HCT116 (cell line): ENCODE results near the gene IZUMO1. TPM values are rescaled to one million over a fixed set of nuclear protein-coding genes. Genes with fewer than 3 reads are reported as not detected.

Experiments
- ATAC-seq: fragments of 200-7000 bp; cut with Tn5 transposase; 2 replicates; pipeline ENCODE4 v1.9.1; 2020; ENCODE audit warnings: mild to moderate bottlenecking, moderate library complexity
- BruUV-seq: library from RNA; stranded (reverse); fragments of 400-500 nt; replicated peaks from 2 replicates; lab custom pipeline; 2021; lab: Mats Ljungman, UMichigan
- CTCF ChIA-PET: fragments of 300-600 bp; sonication (Branson Sonifier 250); formaldehyde crosslinking; loops from one replicate; lab custom pipeline; 2021; ENCODE audit warnings: antibody characterized with exemption; lab: Charles Lee
- POLR2A ChIA-PET: fragments of 300-600, 350-600 bp; sonication (Branson Sonifier 250); formaldehyde crosslinking; loops from one replicate; lab custom pipeline; 2021; ENCODE audit warnings: antibody characterized with exemption; lab: Charles Lee
- RAD21 ChIA-PET, 2 experiments: fragments of 300-600 bp; sonication (Branson Sonifier 250); formaldehyde crosslinking; loops; one replicate each; lab custom pipeline; 2023; ENCODE audit warnings: low total read pairs in 2 of 2; ENCODE audit not compliant: uncharacterized antibody in 2 of 2, unreplicated experiment in 2 of 2, low non-redundant PET in 1 of 2; lab: Charles Lee
- DNase-seq: peaks from one replicate; pipeline ENCODE4 v3.0.0-alpha.2; 2010; ENCODE audit warnings: low read depth, low spot score
- H2AFZ ChIP-seq: fragments of 200-600 bp; shearing (Covaris generic), sonication (generic); 2 replicates; pipeline ENCODE4 v1.6.1; 2017; ENCODE audit warnings: low read depth, mixed run types, mixed read lengths, antibody characterized with exemption, low read length; ENCODE audit not compliant: poor library complexity, severe bottlenecking
- H3K27ac ChIP-seq: 2 replicates; pipeline ENCODE4 v1.5.1; 2012; ENCODE audit warnings: low read depth, low read length
- H3K27me3 ChIP-seq: fragments of 200-600 bp; sonication (generic); 2 replicates; pipeline ENCODE4 v1.6.1; 2016; ENCODE audit warnings: mixed run types, low read length, mixed read lengths; ENCODE audit not compliant: insufficient read depth
- H3K36me3 ChIP-seq, 2 experiments: fragments of 200-500 bp in 1 of 2; fragments of 200-600 bp in 1 of 2; sonication (Bioruptor generic) in 1 of 2; sonication (generic) in 1 of 2; 2 replicates each; pipeline versions ENCODE4 v1.5.1 to v1.6.1; 2014 to 2016; ENCODE audit warnings: low read length in 2 of 2, inconsistent platforms in 1 of 2, mixed read lengths in 1 of 2, mixed run types in 1 of 2; ENCODE audit not compliant: insufficient read depth in 2 of 2, control insufficient read depth in 1 of 2
- H3K4me1 ChIP-seq, 2 experiments: fragments of 200-600 bp in 1 of 2; sonication (generic) in 1 of 2; 2 replicates each; pipeline versions ENCODE4 v1.5.1 to v1.6.1; 2012 to 2017; ENCODE audit warnings: low read length in 2 of 2, inconsistent platforms in 1 of 2, mild to moderate bottlenecking in 1 of 2, mixed read lengths in 1 of 2, mixed run types in 1 of 2, moderate library complexity in 1 of 2; ENCODE audit not compliant: insufficient read depth in 2 of 2, control insufficient read depth in 1 of 2
- H3K4me2 ChIP-seq: fragments of 200-600 bp; sonication (generic); 2 replicates; pipeline ENCODE4 v1.6.1; 2017; ENCODE audit warnings: mixed run types, low read length, mixed read lengths
- H3K4me3 ChIP-seq, 2 experiments: fragments of 200-600 bp in 1 of 2; sonication (generic) in 1 of 2; replicated peaks in 1 of 2; 2 replicates each; pipeline ENCODE4 v1.5.1; 2011 to 2016; ENCODE audit warnings: low read length in 2 of 2, control low read depth in 1 of 2, low read depth in 1 of 2, mild to moderate bottlenecking in 1 of 2, mixed read lengths in 1 of 2, mixed run types in 1 of 2
- H3K79me2 ChIP-seq: fragments of 200-600 bp; sonication (generic); 2 replicates; pipeline ENCODE4 v1.6.1; 2017; ENCODE audit warnings: mild to moderate bottlenecking, mixed run types, low read length, moderate library complexity, mixed read lengths; ENCODE audit not compliant: insufficient read depth
- H3K9ac ChIP-seq: fragments of 200-600 bp; sonication (generic); 2 replicates; pipeline ENCODE4 v1.6.1; 2016; ENCODE audit warnings: low read length, mixed read lengths
- H3K9me2 ChIP-seq: fragments of 200-600 bp; sonication (generic), shearing (Covaris generic); 2 replicates; pipeline ENCODE4 v1.6.1; 2017; ENCODE audit warnings: mixed run types, mild to moderate bottlenecking, moderate library complexity; ENCODE audit not compliant: insufficient read depth
- H3K9me3 ChIP-seq, 2 experiments: fragments of 200-500 bp in 1 of 2; fragments of 200-600 bp in 1 of 2; sonication (Bioruptor generic) in 1 of 2; sonication (generic) in 1 of 2; 2 replicates each; pipeline ENCODE4 v1.6.1; 2014 to 2017; ENCODE audit warnings: low read length in 2 of 2, mixed read lengths in 2 of 2, inconsistent platforms in 1 of 2, low read depth in 1 of 2, mild to moderate bottlenecking in 1 of 2, mixed run types in 1 of 2, moderate library complexity in 1 of 2; ENCODE audit not compliant: control insufficient read depth in 1 of 2, insufficient read depth in 1 of 2
- H4K20me1 ChIP-seq: fragments of 200-600 bp; sonication (generic), shearing (Covaris generic); 2 replicates; pipeline ENCODE4 v1.6.1; 2017; ENCODE audit warnings: mixed run types, mild to moderate bottlenecking, moderate library complexity; ENCODE audit not compliant: insufficient read depth
- CEBPB ChIP-seq: IDR thresholded peaks from 2 replicates; pipeline ENCODE4 v1.6.1; 2012; ENCODE audit warnings: low read depth
- EGR1 ChIP-seq: IDR thresholded peaks from 2 replicates; pipeline ENCODE4 v1.6.1; 2012; ENCODE audit warnings: low read depth
- ELF1 ChIP-seq: IDR thresholded peaks from 2 replicates; pipeline ENCODE4 v1.6.1; 2012; ENCODE audit warnings: low read depth, borderline replicate concordance
- EZH2phosphoT487 ChIP-seq: fragments of 200-600 bp; IDR thresholded peaks from 2 replicates; pipeline ENCODE4 v1.6.1; 2018; ENCODE audit warnings: antibody characterized with exemption, borderline replicate concordance
- MAX ChIP-seq: IDR thresholded peaks from 2 replicates; pipeline ENCODE4 v1.6.1; 2012
- POLR2A ChIP-seq: IDR thresholded peaks from 2 replicates; pipeline ENCODE4 v1.7.0; 2011; ENCODE audit warnings: borderline replicate concordance; ENCODE audit not compliant: insufficient read depth, insufficient read length; ENCODE audit errors: extremely low read depth
- POLR2AphosphoS5 ChIP-seq: IDR thresholded peaks from 2 replicates; pipeline ENCODE4 v1.6.1; 2011; ENCODE audit warnings: mild to moderate bottlenecking, low read depth, low read length, moderate library complexity
- RAD21 ChIP-seq: IDR thresholded peaks from 2 replicates; pipeline ENCODE4 v1.6.1; 2012; ENCODE audit warnings: low read depth, mild to moderate bottlenecking
- SP1 ChIP-seq: IDR thresholded peaks from 2 replicates; pipeline ENCODE4 v1.6.1; 2012; ENCODE audit warnings: low read depth
- TCF7L2 ChIP-seq: IDR thresholded peaks from 2 replicates; pipeline ENCODE4 v1.7.0; 2011; ENCODE audit warnings: borderline replicate concordance, inconsistent platforms; ENCODE audit not compliant: insufficient read depth, insufficient read length; ENCODE audit errors: extremely low read depth
- YY1 ChIP-seq: IDR thresholded peaks from 2 replicates; pipeline ENCODE4 v1.6.1; 2011; ENCODE audit warnings: low read length, low read depth, moderate library complexity, mild to moderate bottlenecking; ENCODE audit not compliant: insufficient replicate concordance; ENCODE audit errors: extremely low read depth
- intact Hi-C: fragments of 100-400 bp; cut with micrococcal nuclease; formaldehyde crosslinking; loops from 2 replicates; pipeline ENCODE4 v1.10.0; 2022
- total RNA-seq: library from RNA; stranded (reverse); gene quantifications from one replicate; pipeline ENCODE4 v1.2.1, GENCODE V29; 2021; ENCODE audit not compliant: unreplicated experiment
- TF ChIP-seq, protein P1 (sequence below): IDR thresholded peaks from 2 replicates; pipeline ENCODE4 v1.6.1; 2012; ENCODE audit warnings: low read depth
- TF ChIP-seq, protein P2 (sequence below): IDR thresholded peaks from 2 replicates; pipeline ENCODE4 v1.6.1; 2011; ENCODE audit warnings: mild to moderate bottlenecking, low read length, moderate library complexity; ENCODE audit not compliant: insufficient replicate concordance; ENCODE audit errors: extremely low read depth

Gene IZUMO1
- total RNA-seq, 1 experiment from 2014 or later, result 1.7 TPM

DNA sequence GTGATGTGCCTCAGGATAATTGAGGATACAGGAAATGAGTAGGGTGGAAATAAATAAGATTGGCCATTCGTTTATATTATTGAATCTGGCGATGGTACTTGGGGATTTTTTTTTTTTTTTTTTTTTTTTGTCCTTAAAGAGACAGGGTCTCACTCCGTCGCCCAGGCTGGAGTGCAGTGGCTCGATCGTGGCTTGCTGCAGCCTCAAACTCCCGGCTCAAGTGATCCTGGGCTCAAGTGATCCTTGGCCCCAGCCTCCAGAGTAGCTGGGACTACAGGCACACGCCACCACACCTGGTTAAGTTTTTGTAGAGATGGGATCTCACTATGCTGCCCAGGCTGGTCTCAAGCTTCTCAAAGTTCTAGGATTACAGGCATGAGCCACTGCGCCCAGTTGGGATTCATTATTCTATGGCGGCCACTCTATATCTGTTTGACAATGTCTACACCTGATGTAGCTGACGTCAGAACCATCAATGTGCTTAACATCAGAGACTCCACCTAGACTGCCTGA lies 24.5 kb downstream of the IZUMO1 start (continued):
- TF ChIP-seq, protein P1, sequence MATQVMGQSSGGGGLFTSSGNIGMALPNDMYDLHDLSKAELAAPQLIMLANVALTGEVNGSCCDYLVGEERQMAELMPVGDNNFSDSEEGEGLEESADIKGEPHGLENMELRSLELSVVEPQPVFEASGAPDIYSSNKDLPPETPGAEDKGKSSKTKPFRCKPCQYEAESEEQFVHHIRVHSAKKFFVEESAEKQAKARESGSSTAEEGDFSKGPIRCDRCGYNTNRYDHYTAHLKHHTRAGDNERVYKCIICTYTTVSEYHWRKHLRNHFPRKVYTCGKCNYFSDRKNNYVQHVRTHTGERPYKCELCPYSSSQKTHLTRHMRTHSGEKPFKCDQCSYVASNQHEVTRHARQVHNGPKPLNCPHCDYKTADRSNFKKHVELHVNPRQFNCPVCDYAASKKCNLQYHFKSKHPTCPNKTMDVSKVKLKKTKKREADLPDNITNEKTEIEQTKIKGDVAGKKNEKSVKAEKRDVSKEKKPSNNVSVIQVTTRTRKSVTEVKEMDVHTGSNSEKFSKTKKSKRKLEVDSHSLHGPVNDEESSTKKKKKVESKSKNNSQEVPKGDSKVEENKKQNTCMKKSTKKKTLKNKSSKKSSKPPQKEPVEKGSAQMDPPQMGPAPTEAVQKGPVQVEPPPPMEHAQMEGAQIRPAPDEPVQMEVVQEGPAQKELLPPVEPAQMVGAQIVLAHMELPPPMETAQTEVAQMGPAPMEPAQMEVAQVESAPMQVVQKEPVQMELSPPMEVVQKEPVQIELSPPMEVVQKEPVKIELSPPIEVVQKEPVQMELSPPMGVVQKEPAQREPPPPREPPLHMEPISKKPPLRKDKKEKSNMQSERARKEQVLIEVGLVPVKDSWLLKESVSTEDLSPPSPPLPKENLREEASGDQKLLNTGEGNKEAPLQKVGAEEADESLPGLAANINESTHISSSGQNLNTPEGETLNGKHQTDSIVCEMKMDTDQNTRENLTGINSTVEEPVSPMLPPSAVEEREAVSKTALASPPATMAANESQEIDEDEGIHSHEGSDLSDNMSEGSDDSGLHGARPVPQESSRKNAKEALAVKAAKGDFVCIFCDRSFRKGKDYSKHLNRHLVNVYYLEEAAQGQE, result no peak
- TF ChIP-seq EGR1 (no peak), RAD21 (no peak)

GRCh38 chr19:48720613-48721296 lies 26.0 kb downstream of the IZUMO1 start:
- DNase-seq (peak; percentile 98), ATAC-seq (peak; percentile 91)
- Histone ChIP-seq H3K27me3 (no peaks in the 10 kb centered on the region), H3K9me3 (no peaks in the 10 kb centered on the region), H3K9ac (peak overlapping the region; percentile 60), H4K20me1 (no peaks in the 10 kb centered on the region), H3K4me3 (peak overlapping the region; percentile 52 to 58), H3K79me2 (no peaks in the 10 kb centered on the region), H3K36me3 (no peaks in the 10 kb centered on the region), H3K27ac (peak overlapping the region; percentile 33), H3K4me1 (peaks cover 6 to 31% of the 10 kb centered on the region in 2 experiments), H3K4me2 (peak overlapping the region; percentile 80), H3K9me2 (no peaks in the 10 kb centered on the region), H2AFZ (peak overlapping the region; percentile 50)
- ChIA-PET CTCF (interaction anchor here (1.1 to 1.3 kb wide), 2 partner anchors 8 to 75 kb away, joined by 4 to 5 read pairs; no protein-coding TSS in a partner anchor), POLR2A (interaction anchor here (0.8 to 1.7 kb wide), 5 partner anchors 9 to 27 kb away, joined by 3 to 6 read pairs (median 3); no protein-coding TSS in a partner anchor), RAD21 (no interaction called here)
- no TSS peak for BruUV-seq
- intact Hi-C loops, result no loop called here
- TF ChIP-seq, protein P1, result no peak
- no peak for TF ChIP-seq EZH2phosphoT487
- TF ChIP-seq TCF7L2, result peak; percentile 42
- TF ChIP-seq, protein P2, sequence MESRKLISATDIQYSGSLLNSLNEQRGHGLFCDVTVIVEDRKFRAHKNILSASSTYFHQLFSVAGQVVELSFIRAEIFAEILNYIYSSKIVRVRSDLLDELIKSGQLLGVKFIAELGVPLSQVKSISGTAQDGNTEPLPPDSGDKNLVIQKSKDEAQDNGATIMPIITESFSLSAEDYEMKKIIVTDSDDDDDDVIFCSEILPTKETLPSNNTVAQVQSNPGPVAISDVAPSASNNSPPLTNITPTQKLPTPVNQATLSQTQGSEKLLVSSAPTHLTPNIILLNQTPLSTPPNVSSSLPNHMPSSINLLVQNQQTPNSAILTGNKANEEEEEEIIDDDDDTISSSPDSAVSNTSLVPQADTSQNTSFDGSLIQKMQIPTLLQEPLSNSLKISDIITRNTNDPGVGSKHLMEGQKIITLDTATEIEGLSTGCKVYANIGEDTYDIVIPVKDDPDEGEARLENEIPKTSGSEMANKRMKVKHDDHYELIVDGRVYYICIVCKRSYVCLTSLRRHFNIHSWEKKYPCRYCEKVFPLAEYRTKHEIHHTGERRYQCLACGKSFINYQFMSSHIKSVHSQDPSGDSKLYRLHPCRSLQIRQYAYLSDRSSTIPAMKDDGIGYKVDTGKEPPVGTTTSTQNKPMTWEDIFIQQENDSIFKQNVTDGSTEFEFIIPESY, result peak; percentile 28
- peak; percentile 45 for TF ChIP-seq YY1
- TF ChIP-seq SP1, result peak; percentile 97
- no peak; the same call in 1 of the 2 replicates for TF ChIP-seq ELF1
- TF ChIP-seq CEBPB, result no peak
- no peak; the same call in 1 of the 2 replicates for TF ChIP-seq POLR2AphosphoS5
- TF ChIP-seq POLR2A, result peak; percentile 58
- no peak for TF ChIP-seq MAX
